Stimulated activated CD4-positive, alpha-beta T cell treated with anti-CD3 and anti-CD28 coated beads, TNF-alpha, amount 100 ng/mL, for 48 hours (primary cell): ENCODE data around the gene PEAR1.

Experiments used
- DNase-seq, 3 donors: peaks; one replicate each; pipeline ENCODE4 v3.0.0-alpha.2; 2020; ENCODE audit warnings: low read depth in 3 of 3

Gene PEAR1

GRCh38 chr1:156884560-156885184, 8.8 kb upstream of the PEAR1 start:
- DNase-seq: no peak

GRCh38 chr1:156885314-156885713, 8.2 kb upstream of the PEAR1 start:
- DNase-seq: no peak

- DNase-seq: no peak
Observed at GRCh38 chr1:156885880-156886355, 7.6 kb upstream of the PEAR1 start.

- DNase-seq: no peak
Observed at GRCh38 chr1:156886583-156887281, 6.8 kb upstream of the PEAR1 start.

GRCh38 chr1:156887317-156887716, 6.2 kb upstream of the PEAR1 start:
- DNase-seq: no peak

- DNase-seq: no peak
Observed at GRCh38 chr1:156887734-156888133, 5.8 kb upstream of the PEAR1 start.

GRCh38 chr1:156889802-156890580, 3.5 kb upstream of the PEAR1 start:
- peak; percentile 27 to 59 (median 29) for DNase-seq

GRCh38 chr1:156892190-156893047, 1.1 kb upstream of the PEAR1 start:
- DNase-seq: peak; percentile 76 to 92 (median 78)

- DNase-seq: no peak
Observed at GRCh38 chr1:156894001-156894400, 483 bp downstream of the PEAR1 start.

- no peak for DNase-seq
Observed at GRCh38 chr1:156894711-156895454, 1.4 kb downstream of the PEAR1 start.

- DNase-seq: no peak
Observed at GRCh38 chr1:156895455-156895812, 1.9 kb downstream of the PEAR1 start.

GRCh38 chr1:156895927-156896326, 2.4 kb downstream of the PEAR1 start:
- DNase-seq: no peak

GRCh38 chr1:156896490-156897033, 3.0 kb downstream of the PEAR1 start:
- no peak for DNase-seq

- no peak for DNase-seq
Observed at GRCh38 chr1:156897078-156897825, 3.7 kb downstream of the PEAR1 start.

GRCh38 chr1:156898161-156898566, 4.6 kb downstream of the PEAR1 start:
- DNase-seq: no peak

GRCh38 chr1:156898971-156899664, 5.6 kb downstream of the PEAR1 start:
- DNase-seq: no peak

- no peak for DNase-seq
Observed at GRCh38 chr1:156899956-156900718, 6.6 kb downstream of the PEAR1 start.

- DNase-seq: no peak
Observed at GRCh38 chr1:156900896-156901589, 7.5 kb downstream of the PEAR1 start.
